ENCODE measurements around the gene HDLBP. TPM values are rescaled to one million over a fixed set of nuclear protein-coding genes. Genes with fewer than 3 reads are reported as not detected.
A peak's percentile ranks its signal among the peaks of the same experiment; 100 is the strongest.

HDLBP gene
- total and polyA plus RNA-seq, 12 donors, result 206 to 419 (median 353) TPM

- peaks cover 3 to 80% (median 55%) of the 10 kb centered on the region in 9 donors for H3K4me1 ChIP-seq
- no peak for DNase-seq
- no peak for TF ChIP-seq CTCF (IDR thresholded peaks at IDR 0.05)
Observed at GRCh38 chr2:241313543-241314095, 1.9 kb downstream of the HDLBP start.

GRCh38 chr2:241312082-241312481, 3.4 kb downstream of the HDLBP start:
- Histone ChIP-seq H3K9me3 (no peaks in the 10 kb centered on the region), H3K4me3 (no peak overlapping the region), H3K36me3 (peaks cover 0 to 5% (median 0%) of the 10 kb centered on the region in 9 donors), H3K27me3 (no peaks in the 10 kb centered on the region), H3K4me1 (peaks cover 0 to 69% (median 40%) of the 10 kb centered on the region in 9 donors), H3K27ac (no peak overlapping the region)
- intact Hi-C loops (cut with DNase I), result loop anchor here in 3 of 10 donors (5.0 kb wide), 1 partner anchor 40 kb away; no protein-coding TSS in a partner anchor
- TF ChIP-seq CTCF (IDR thresholded peaks at IDR 0.05), result no peak
- 77 to 85% methylated on average over 4 of the region's 4 CpGs for WGBS, 2 donors
- DNase-seq (no peak), ATAC-seq (no peak)

More at GRCh38 chr2:241313543-241314095, 1.9 kb downstream of the HDLBP start:
- no peak for ATAC-seq
- H3K27me3 ChIP-seq, result no peaks in the 10 kb centered on the region
- peak overlapping the region in 4 of 10 donors; percentile 24 to 98 (median 94) for H3K27ac ChIP-seq
- H3K4me3 ChIP-seq, result peak overlapping the region in 3 of 10 donors; percentile 69 to 81 (median 76)
- H3K9me3 ChIP-seq, result no peaks in the 10 kb centered on the region
- intact Hi-C loops (cut with DNase I), result loop anchor here in 6 of 10 donors (2.0 to 5.0 kb wide), 2 partner anchors 41 kb away; no protein-coding TSS in a partner anchor
- H3K36me3 ChIP-seq, result peaks cover 0 to 2% (median 0%) of the 10 kb centered on the region in 9 donors
- WGBS, 2 donors, result 82 to 87% methylated on average over 8 of the region's 8 CpGs

GRCh38 chr2:241310917-241311566, 4.4 kb downstream of the HDLBP start:
- TF ChIP-seq CTCF (IDR thresholded peaks at IDR 0.05), result no peak
- Histone ChIP-seq H3K36me3 (peaks cover 0 to 5% (median 0%) of the 10 kb centered on the region in 9 donors), H3K27ac (no peak overlapping the region), H3K4me3 (no peak overlapping the region), H3K9me3 (no peaks in the 10 kb centered on the region), H3K4me1 (peaks cover 0 to 64% (median 34%) of the 10 kb centered on the region in 9 donors), H3K27me3 (no peaks in the 10 kb centered on the region)
- intact Hi-C loops (cut with DNase I), result loop anchor here in 3 of 10 donors (5.0 kb wide), 1 partner anchor 39 kb away; no protein-coding TSS in a partner anchor
- DNase-seq (no peak), ATAC-seq (no peak)
- 92 to 93% methylated on average over 13 of the region's 13 CpGs for WGBS, 2 donors

GRCh38 chr2:241309684-241310117, 5.8 kb downstream of the HDLBP start:
- intact Hi-C loops (cut with DNase I), result loop anchor here in 3 of 10 donors (5.0 kb wide), 1 partner anchor 37 kb away; no protein-coding TSS in a partner anchor
- no peak for TF ChIP-seq CTCF (IDR thresholded peaks at IDR 0.05)
- ATAC-seq (peak in 3 of 8 donors; percentile 7 to 20 (median 17)), DNase-seq (no peak)
- 77 to 78% methylated on average over 2 of the region's 2 CpGs for WGBS, 2 donors
- Histone ChIP-seq H3K27ac (peak overlapping the region in 2 of 10 donors; percentile 53 to 78), H3K36me3 (peaks cover 0 to 5% (median 0%) of the 10 kb centered on the region in 9 donors), H3K4me3 (no peak overlapping the region), H3K4me1 (peaks cover 0 to 76% (median 40%) of the 10 kb centered on the region in 9 donors), H3K9me3 (no peaks in the 10 kb centered on the region), H3K27me3 (no peaks in the 10 kb centered on the region)

Measured in heart right ventricle (tissue), 16 donors.